GM12878 (cell line): Measurements from ENCODE around the gene GYS2. TPM values are rescaled to one million over a fixed set of nuclear protein-coding genes. Genes with fewer than 3 reads are reported as not detected.

Experiments
- ATAC-seq: fragments of 200-7000 bp; cut with Tn5 transposase; 3 replicates; pipeline ENCODE4 v1.9.1; 2020; ENCODE audit warnings: mild to moderate bottlenecking, moderate library complexity
- BruUV-seq: library from RNA; stranded (reverse); fragments of 400-500 nt; replicated peaks from 2 replicates; lab custom pipeline; 2021; lab: Mats Ljungman, UMichigan
- CTCF ChIA-PET: fragments of 300-600 bp; sonication (Branson Sonifier 250); formaldehyde crosslinking; extraction: SDS; loops from one replicate; lab custom pipeline; 2021; ENCODE audit warnings: inconsistent platforms; lab: Yijun Ruan, JAX
- POLR2A ChIA-PET: fragments of 350-600 bp; formaldehyde crosslinking; extraction: SDS; loops from one replicate; lab custom pipeline; 2021; ENCODE audit warnings: inconsistent platforms; lab: Charles Lee
- RAD21 ChIA-PET: fragments of 300-600 bp; sonication (Branson Sonifier 250); formaldehyde crosslinking; loops from one replicate; lab custom pipeline; 2023; ENCODE audit warnings: antibody characterized with exemption; ENCODE audit not compliant: unreplicated experiment; lab: Charles Lee
- SMC1A ChIA-PET: fragments of 300-600 bp; sonication (Branson Sonifier 250); formaldehyde crosslinking; loops from one replicate; lab custom pipeline; 2023; ENCODE audit not compliant: unreplicated experiment, uncharacterized antibody; lab: Charles Lee
- DNase-seq: peaks from one replicate; pipeline ENCODE4 v3.0.0-alpha.2; 2011; ENCODE audit warnings: low read depth, low spot score
- FAIRE-seq: peaks from 3 replicates; lab custom pipeline; 2011; peaks lifted over from hg19 to GRCh38; lab: Jason Lieb, UNC
- H2AFZ ChIP-seq: 2 replicates; pipeline ENCODE4 v1.6.0; 2011; ENCODE audit warnings: low read depth, low read length, control low read depth; ENCODE audit not compliant: control insufficient read depth
- H3K27ac ChIP-seq: 2 replicates; pipeline ENCODE4 v1.5.1; 2011; ENCODE audit warnings: control low read depth; ENCODE audit not compliant: control insufficient read depth, insufficient read depth
- H3K27me3 ChIP-seq, 2 experiments: replicated peaks in 1 of 2; 2 replicates each; pipeline versions ENCODE4 v1.6.0 to v1.6.1; 2011; ENCODE audit warnings: low read length in 1 of 2; ENCODE audit not compliant: control insufficient read depth in 2 of 2, insufficient read depth in 2 of 2
- H3K36me3 ChIP-seq, 2 experiments: 2 replicates each; pipeline ENCODE4 v1.5.1; 2011; ENCODE audit warnings: low read length in 1 of 2; ENCODE audit not compliant: control insufficient read depth in 2 of 2, insufficient read depth in 2 of 2
- H3K4me1 ChIP-seq: 2 replicates; pipeline ENCODE4 v1.6.1; 2011; ENCODE audit warnings: mild to moderate bottlenecking, low read length, moderate library complexity, mixed read lengths; ENCODE audit not compliant: control insufficient read depth, insufficient read depth
- H3K4me2 ChIP-seq: 2 replicates; pipeline ENCODE4 v1.6.0; 2011; ENCODE audit warnings: control low read depth; ENCODE audit not compliant: control insufficient read depth, insufficient read depth
- H3K4me3 ChIP-seq: fragments of 200-600 bp; sonication (generic); 2 replicates; pipeline ENCODE4 v1.5.1; 2016
- H3K79me2 ChIP-seq: 2 replicates; pipeline ENCODE4 v1.6.0; 2011; ENCODE audit warnings: low read length; ENCODE audit not compliant: control insufficient read depth, insufficient read depth
- H3K9ac ChIP-seq: 2 replicates; pipeline ENCODE4 v1.8.0; 2011; ENCODE audit warnings: low read length, control low read depth, mixed read lengths; ENCODE audit not compliant: control insufficient read depth, insufficient read depth
- H3K9me3 ChIP-seq: replicated peaks from 3 replicates; pipeline ENCODE4 v1.5.1; 2011; ENCODE audit warnings: mild to moderate bottlenecking, low read length; ENCODE audit not compliant: control insufficient read depth, insufficient read depth
- H4K20me1 ChIP-seq: 2 replicates; pipeline ENCODE4 v1.6.0; 2011; ENCODE audit not compliant: control insufficient read depth, insufficient read depth
- CBFB ChIP-seq: IDR thresholded peaks from 2 replicates; pipeline ENCODE4 v1.6.1; 2016; ENCODE audit warnings: antibody characterized with exemption, low read depth
- JUND ChIP-seq: IDR thresholded peaks from 2 replicates; pipeline ENCODE4 v1.6.1; 2012; ENCODE audit warnings: low read depth, mild to moderate bottlenecking, low read length, improper control_type of control experiment, moderate library complexity
- LARP7 ChIP-seq: fragments of 450-650 bp; IDR thresholded peaks from 2 replicates; pipeline ENCODE4 v1.6.1; 2017; ENCODE audit warnings: mild to moderate bottlenecking
- MAX ChIP-seq: IDR thresholded peaks from 2 replicates; pipeline ENCODE4 v1.6.1; 2012; ENCODE audit warnings: low read depth, low read length, improper control_type of control experiment
- RB1 ChIP-seq: fragments of 450-650 bp; formaldehyde crosslinking; IDR thresholded peaks from 2 replicates; pipeline ENCODE4 v1.6.1; 2017; ENCODE audit warnings: mild to moderate bottlenecking, borderline replicate concordance
- SP1 ChIP-seq: IDR thresholded peaks from one replicate; pipeline ENCODE4 v1.6.1; 2011; ENCODE audit warnings: low read depth, low read length
- SUPT20H ChIP-seq: IDR thresholded peaks from 2 replicates; pipeline ENCODE4 v1.6.1; 2011; ENCODE audit warnings: low read depth, mild to moderate bottlenecking, low read length, moderate library complexity, borderline replicate concordance; ENCODE audit not compliant: control insufficient read depth
- TCF12 ChIP-seq: IDR thresholded peaks from 2 replicates; pipeline ENCODE4 v1.6.1; 2011; ENCODE audit warnings: low read depth, mild to moderate bottlenecking, low read length
- USF1 ChIP-seq: IDR thresholded peaks from 2 replicates; pipeline ENCODE4 v1.6.1; 2011; ENCODE audit warnings: borderline replicate concordance, low read depth, mild to moderate bottlenecking, moderate library complexity, mixed read lengths, low read length; ENCODE audit not compliant: insufficient read depth; ENCODE audit errors: extremely low read length
- YBX1 ChIP-seq: fragments of 450-650 bp; IDR thresholded peaks from 2 replicates; pipeline ENCODE4 v1.6.1; 2016; ENCODE audit warnings: antibody characterized with exemption
- ZNF384 ChIP-seq: IDR thresholded peaks from 2 replicates; pipeline ENCODE4 v1.6.1; 2012; ENCODE audit warnings: low read depth, mild to moderate bottlenecking, low read length, improper control_type of control experiment, borderline replicate concordance
- ZNF622 ChIP-seq: fragments of 450-650 bp; IDR thresholded peaks from 2 replicates; pipeline ENCODE4 v1.6.1; 2017; ENCODE audit warnings: mild to moderate bottlenecking, inconsistent platforms
- WGBS: methylation state at CpG from one replicate; pipeline ENCODE4 v1.1.6; 2016; ENCODE audit warnings: low lambda C conversion rate; ENCODE audit not compliant: insufficient replicate concordance, insufficient coverage; ENCODE audit errors: missing lambda C conversion rate; 5-methylcytosine and 5-hydroxymethylcytosine counted together
- in situ Hi-C: fragments of 300-500 bp; cut with MboI; formaldehyde crosslinking; loops from 9 replicates; pipeline ENCODE4 v1.14.3; 2018; ENCODE audit warnings: mixed read lengths
- intact Hi-C: fragments of 100-400 bp; cut with micrococcal nuclease; formaldehyde crosslinking; loops from one replicate; pipeline ENCODE4 v1.14.2; 2022; ENCODE audit not compliant: unreplicated experiment
- polyA plus RNA-seq, 11 experiments: library from polyadenylated mRNA; depleted of rRNA in 4 of 11; unstranded in 6 of 11; stranded (reverse) in 5 of 11; fragments of >200 nt; fragmentation: Nextera tagmentation in 4 of 11; fragmentation: Illumina TruSeq in 1 of 11; extraction: Ambion mirVana in 4 of 11; extraction: Trizol in 1 of 11; gene quantifications; 1 replicate in 1 of 11; 2 replicates in 10 of 11; pipeline versions ENCODE4 v1.2.1 to v1.2.3, GENCODE V29; 2011 to 2016; ENCODE audit warnings: inconsistent platforms in 2 of 11, missing spikeins in 2 of 11, low read depth in 1 of 11
- total RNA-seq, 4 experiments: library from RNA; depleted of rRNA in 3 of 4; stranded (reverse); fragments of >200 nt in 3 of 4; fragmentation: Illumina TruSeq in 1 of 4; extraction: Trizol in 1 of 4; gene quantifications; 2 replicates each; pipeline versions ENCODE4 v1.2.1 to v1.2.3, GENCODE V29; 2013 to 2021
- TF ChIP-seq, protein P1 (sequence below): fragments of 450-650 bp; IDR thresholded peaks from 2 replicates; pipeline ENCODE4 v1.6.1; 2017; ENCODE audit warnings: mild to moderate bottlenecking, moderate library complexity
- TF ChIP-seq, protein P2 (sequence below): IDR thresholded peaks from 2 replicates; pipeline ENCODE4 v1.6.1; 2012; ENCODE audit warnings: low read depth, low read length, improper control_type of control experiment
- TF ChIP-seq, protein P3 (sequence below): fragments of 450-650 bp; conservative IDR thresholded peaks from 2 replicates; pipeline ENCODE4 v1.6.1; 2017; ENCODE audit warnings: mild to moderate bottlenecking, moderate library complexity

The GYS2 gene
- total and polyA plus RNA-seq, 10 of the 15 experiments (the other 5 are each of a cell fraction or from before 2014, with no cell fraction given), result not detected

GRCh38 chr12:21516281-21516680, 88.4 kb downstream of the GYS2 start:
- H3K9me3 ChIP-seq, result no peaks in the 10 kb centered on the region
- H3K4me1 ChIP-seq, result no peaks in the 10 kb centered on the region
- ATAC-seq (no peak), DNase-seq (no peak), FAIRE-seq (no peak)
- SMC1A ChIA-PET, result no interaction called here
- no peak overlapping the region for H3K27ac ChIP-seq
- H3K27me3 ChIP-seq, result no peaks in the 10 kb centered on the region
- 98% methylated on average over 2 of the region's 2 CpGs for WGBS
- no peak overlapping the region for H3K9ac ChIP-seq
- intact Hi-C loops, result no loop called here
- no TSS peak for BruUV-seq
- CTCF ChIA-PET, result no interaction called here
- H3K4me2 ChIP-seq, result no peak overlapping the region
- H4K20me1 ChIP-seq, result no peaks in the 10 kb centered on the region
- peaks cover 0 to 19% of the 10 kb centered on the region in 2 experiments; a peak in 2 of 4 replicates for H3K36me3 ChIP-seq
- RAD21 ChIA-PET, result no interaction called here
- POLR2A ChIA-PET, result interaction anchor here (1.1 kb wide), 1 partner anchor 15 kb away, joined by 5 read pairs; the partner anchor contains the start of genes GOLT1B and RECQL
- in situ Hi-C loops, result no loop called here
- no peaks in the 10 kb centered on the region for H3K79me2 ChIP-seq
- H2AFZ ChIP-seq, result no peak overlapping the region
- H3K4me3 ChIP-seq, result no peak overlapping the region
- TF ChIP-seq SP1 (no peak), USF1 (no peak), CBFB (no peak), ZNF384 (no peak), JUND (no peak), ZNF622 (no peak), LARP7 (no peak), TCF12 (no peak), SUPT20H (no peak), MAX (no peak), RB1 (no peak), YBX1 (no peak)
- TF ChIP-seq, protein P1, sequence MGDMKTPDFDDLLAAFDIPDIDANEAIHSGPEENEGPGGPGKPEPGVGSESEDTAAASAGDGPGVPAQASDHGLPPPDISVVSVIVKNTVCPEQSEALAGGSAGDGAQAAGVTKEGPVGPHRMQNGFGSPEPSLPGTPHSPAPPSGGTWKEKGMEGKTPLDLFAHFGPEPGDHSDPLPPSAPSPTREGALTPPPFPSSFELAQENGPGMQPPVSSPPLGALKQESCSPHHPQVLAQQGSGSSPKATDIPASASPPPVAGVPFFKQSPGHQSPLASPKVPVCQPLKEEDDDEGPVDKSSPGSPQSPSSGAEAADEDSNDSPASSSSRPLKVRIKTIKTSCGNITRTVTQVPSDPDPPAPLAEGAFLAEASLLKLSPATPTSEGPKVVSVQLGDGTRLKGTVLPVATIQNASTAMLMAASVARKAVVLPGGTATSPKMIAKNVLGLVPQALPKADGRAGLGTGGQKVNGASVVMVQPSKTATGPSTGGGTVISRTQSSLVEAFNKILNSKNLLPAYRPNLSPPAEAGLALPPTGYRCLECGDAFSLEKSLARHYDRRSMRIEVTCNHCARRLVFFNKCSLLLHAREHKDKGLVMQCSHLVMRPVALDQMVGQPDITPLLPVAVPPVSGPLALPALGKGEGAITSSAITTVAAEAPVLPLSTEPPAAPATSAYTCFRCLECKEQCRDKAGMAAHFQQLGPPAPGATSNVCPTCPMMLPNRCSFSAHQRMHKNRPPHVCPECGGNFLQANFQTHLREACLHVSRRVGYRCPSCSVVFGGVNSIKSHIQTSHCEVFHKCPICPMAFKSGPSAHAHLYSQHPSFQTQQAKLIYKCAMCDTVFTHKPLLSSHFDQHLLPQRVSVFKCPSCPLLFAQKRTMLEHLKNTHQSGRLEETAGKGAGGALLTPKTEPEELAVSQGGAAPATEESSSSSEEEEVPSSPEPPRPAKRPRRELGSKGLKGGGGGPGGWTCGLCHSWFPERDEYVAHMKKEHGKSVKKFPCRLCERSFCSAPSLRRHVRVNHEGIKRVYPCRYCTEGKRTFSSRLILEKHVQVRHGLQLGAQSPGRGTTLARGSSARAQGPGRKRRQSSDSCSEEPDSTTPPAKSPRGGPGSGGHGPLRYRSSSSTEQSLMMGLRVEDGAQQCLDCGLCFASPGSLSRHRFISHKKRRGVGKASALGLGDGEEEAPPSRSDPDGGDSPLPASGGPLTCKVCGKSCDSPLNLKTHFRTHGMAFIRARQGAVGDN, result no peak
- TF ChIP-seq, protein P2, sequence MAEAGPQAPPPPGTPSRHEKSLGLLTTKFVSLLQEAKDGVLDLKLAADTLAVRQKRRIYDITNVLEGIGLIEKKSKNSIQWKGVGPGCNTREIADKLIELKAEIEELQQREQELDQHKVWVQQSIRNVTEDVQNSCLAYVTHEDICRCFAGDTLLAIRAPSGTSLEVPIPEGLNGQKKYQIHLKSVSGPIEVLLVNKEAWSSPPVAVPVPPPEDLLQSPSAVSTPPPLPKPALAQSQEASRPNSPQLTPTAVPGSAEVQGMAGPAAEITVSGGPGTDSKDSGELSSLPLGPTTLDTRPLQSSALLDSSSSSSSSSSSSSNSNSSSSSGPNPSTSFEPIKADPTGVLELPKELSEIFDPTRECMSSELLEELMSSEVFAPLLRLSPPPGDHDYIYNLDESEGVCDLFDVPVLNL, result no peak
- TF ChIP-seq, protein P3, sequence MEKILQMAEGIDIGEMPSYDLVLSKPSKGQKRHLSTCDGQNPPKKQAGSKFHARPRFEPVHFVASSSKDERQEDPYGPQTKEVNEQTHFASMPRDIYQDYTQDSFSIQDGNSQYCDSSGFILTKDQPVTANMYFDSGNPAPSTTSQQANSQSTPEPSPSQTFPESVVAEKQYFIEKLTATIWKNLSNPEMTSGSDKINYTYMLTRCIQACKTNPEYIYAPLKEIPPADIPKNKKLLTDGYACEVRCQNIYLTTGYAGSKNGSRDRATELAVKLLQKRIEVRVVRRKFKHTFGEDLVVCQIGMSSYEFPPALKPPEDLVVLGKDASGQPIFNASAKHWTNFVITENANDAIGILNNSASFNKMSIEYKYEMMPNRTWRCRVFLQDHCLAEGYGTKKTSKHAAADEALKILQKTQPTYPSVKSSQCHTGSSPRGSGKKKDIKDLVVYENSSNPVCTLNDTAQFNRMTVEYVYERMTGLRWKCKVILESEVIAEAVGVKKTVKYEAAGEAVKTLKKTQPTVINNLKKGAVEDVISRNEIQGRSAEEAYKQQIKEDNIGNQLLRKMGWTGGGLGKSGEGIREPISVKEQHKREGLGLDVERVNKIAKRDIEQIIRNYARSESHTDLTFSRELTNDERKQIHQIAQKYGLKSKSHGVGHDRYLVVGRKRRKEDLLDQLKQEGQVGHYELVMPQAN, result no peak
